A204.1 (cell line): Measurements from ENCODE around the gene GCH1.

Source experiments
- FAIRE-seq: peaks from 2 replicates; lab custom pipeline; 2012; peaks lifted over from hg19 to GRCh38; lab: Jason Lieb, UNC

Gene GCH1

DNA sequence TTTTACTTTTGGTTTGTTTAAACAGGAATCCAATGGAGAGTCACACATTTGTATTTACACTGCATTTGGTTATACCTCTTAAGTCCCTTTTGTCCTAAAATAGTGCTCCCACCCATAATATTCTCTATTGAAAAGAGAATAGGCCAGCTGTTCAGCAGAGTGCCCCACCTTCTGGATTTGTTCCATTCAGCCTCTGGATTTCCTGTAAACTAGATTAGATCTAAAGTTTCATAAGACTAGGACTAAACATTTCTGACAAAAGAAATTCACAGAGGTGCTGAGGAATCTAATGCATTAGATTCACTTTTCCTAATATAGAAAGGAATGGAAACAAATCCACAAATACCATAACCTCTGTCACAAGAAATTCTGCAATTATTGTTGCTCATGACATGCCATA is 38.1 kb downstream of the GCH1 start:
- FAIRE-seq, result no peak

DNA sequence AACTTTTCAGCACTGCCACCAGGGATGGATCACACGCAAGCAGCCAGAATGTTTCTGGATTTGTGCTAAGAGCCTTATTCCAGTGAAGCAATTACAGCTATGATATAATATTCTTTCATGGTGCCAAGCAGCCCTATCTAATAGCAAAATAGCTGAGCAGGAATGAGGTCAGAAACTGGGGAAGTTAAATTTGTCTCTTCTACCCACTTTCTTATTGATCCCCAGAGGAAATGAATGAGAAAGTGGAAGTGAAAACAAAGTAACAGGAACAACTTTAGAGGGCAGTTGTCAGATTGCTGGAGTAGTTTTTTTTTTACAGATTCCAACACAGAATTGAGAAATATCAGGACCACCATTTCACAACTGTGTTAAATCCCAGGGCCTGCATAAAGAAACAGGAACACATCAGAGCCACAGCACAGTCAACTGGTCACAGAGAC is 44.8 kb downstream of the GCH1 start:
- no peak for FAIRE-seq

DNA sequence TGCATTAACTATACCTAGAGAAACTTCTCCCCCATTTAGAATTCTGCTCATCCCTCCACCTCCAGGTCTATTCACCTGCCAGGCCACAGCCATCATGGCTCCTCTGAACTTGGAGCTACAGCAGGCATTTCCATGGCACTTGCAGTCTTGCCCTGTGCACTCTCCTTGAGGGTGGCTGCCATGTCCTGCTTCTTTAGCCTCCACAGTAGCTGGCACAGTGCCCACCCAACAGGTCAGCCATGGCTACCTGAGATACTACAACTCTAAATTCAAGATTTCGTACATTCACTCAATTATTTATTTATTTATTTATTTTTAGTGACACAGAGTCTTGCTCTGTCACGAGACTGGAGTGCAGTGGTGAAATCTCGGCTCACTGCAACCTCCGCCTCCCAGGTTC is 46.5 kb downstream of the GCH1 start:
- FAIRE-seq, result no peak

DNA sequence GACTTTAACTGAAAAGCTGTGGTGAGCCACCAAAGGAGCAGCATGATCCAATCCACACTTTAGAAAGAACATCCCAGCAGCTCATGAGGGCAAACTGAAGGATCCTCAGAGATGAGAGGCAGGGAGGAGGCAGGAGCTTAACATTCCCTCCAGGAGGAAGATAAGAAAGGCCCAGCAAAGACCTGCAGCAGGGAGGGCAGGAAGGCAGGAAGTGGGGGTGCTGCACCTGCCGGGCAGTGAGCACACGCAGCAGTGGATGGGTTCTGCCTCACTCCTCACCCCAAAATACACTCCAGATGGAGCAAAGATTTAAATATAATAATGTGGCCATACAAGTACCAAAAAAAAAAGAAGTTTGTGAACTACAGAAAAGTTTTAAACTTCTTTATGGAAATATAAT is 48.4 kb downstream of the GCH1 start:
- no peak for FAIRE-seq

DNA sequence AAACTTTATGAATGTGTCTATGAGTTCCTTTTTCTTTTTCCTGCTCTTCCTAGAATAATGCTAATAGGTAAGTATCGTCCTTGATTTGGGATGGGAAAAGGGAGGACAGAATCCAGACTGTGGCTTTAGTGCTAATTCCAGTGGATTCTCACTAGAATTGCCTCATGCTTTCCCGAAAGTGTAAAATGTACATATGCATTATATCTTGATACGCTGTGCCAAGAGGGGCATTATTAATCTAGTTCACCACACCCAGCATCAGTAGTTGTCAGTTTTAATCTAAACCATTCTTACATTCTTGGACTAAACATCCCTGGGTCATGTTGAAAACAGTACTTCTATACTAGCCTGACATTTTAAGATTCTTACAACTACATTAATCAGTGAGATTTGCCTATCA is 49.3 kb downstream of the GCH1 start:
- no peak for FAIRE-seq

DNA sequence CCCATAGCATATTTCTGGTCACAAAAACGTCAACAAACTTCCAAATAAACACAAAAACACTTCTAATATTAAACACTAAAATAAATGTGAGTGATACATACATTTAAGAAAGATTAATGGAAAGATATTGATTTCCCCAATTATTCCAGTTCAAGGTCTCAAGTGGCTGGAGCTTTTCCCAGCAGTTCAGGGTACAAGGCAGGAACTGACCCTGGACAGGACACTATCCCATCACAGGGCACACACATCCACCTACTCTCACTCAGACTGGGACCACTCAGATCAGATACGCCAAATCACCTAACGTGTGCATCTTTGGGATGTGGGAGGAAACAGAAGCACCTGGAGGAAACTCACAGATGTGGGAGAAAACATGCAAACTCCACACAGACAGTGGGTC is 50.4 kb downstream of the GCH1 start:
- FAIRE-seq, result no peak

DNA sequence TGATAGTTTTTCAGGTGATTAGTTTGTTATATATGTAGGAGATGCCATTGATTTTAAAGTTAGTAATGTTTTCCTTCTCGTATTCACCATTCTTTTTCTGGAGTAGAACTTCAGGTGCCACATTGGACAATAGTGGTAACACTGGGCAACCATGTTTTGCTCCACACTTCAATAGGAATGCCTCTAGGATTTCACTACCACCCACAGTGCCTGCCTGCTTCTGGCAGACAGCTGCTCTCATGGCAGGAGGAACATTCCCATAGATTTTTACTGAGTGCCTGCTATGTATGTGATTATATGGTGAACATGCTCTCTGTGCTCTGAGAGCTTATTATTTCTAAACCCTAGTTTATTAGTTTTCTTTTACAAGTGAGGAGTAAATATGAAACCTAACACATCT is 53.7 kb downstream of the GCH1 start:
- FAIRE-seq, result no peak

DNA sequence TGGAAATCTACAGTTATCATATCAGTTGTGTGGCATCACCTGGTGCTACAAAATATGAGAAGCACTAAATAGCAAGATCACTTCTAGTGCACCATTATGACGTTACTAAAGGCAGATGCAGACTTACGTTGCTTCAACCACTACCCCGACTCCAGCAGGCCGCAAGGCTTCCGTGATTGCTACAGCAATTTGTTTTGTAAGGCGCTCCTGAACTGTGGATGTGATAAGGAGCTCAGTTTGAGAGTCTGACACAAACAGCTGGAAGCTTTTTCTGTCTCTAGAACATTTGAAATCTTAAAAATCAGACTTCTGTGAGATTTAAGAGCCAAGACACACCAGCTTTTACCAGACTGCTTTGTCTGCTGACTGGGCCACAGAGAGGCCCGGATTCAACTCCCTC is 57.0 kb downstream of the GCH1 start:
- FAIRE-seq, result no peak

DNA sequence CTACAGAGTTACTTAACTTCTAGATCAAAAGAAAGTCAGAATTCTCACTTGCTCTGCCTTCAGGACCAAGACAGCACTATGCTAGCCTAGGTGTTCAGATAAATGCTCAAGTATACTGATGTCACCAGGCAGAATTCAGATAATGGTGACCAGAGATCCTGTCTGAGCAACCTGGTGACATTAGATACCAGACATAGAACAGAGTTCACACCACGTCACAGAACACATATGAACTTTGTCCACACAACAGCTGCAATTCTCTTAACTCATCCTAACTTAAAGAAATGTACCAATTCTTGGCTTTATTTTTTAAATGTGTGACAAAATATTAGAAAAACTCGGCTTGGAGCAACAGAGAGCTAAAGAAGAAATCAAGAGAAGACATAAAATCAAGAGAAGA is 58.1 kb downstream of the GCH1 start:
- no peak for FAIRE-seq

DNA sequence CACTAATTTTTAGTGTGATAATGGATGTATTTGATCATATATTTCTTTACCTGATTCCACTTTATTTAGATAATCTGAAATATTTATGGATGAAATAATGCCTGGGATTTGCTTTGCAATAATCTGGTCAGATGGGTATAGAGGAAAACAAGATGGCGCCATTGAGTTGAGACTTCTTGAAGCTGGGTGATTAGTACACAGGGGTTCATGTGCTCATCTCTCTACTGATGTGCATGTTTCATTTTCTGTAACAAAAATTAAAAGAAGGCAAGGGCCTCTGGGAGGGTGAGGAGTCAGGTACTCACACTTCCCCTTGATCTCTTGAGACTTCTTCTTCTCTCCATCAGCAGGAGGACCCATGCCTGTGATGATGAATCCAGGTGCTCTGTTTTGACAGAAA is 61.8 kb downstream of the GCH1 start:
- no peak for FAIRE-seq

DNA sequence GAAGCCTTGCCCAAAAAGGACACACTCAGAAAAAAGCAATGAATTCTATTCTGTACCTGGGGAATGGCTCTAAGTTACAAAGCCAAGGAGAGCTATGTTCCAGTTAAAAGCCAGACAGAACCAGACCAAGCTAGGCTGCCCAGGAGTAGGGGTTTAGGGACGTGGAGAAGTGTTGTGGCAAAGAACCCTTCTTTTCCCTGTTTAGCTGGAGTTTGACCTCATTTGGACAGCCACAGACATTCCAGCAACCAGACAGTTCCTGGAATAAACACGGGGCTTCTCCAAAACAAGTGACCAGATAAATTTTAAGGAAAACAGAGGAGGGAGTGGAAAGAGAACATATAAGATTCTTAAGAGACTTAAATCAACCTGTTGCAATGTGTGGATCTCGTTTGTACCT is 62.3 kb downstream of the GCH1 start:
- no peak for FAIRE-seq

DNA sequence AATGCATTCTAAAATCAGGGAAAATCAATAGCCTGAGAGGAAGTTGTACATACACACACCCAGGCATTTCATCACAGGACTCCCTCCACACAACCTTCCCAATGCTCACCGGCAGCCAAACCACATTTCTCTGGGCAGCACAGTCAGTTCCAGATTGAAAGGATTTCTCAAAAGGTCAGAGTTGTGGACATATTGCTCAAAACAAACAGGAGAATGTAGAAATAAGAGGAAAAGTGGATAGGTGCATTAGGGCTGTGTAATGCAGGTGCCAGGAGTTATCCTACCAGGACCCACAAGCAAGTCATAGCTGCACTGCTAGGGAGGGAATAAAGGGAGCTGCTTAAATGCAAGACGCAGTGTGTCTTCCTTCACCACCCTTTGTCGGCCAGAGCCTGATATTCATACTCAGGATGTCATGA is 62.9 kb downstream of the GCH1 start:
- no peak for FAIRE-seq

DNA sequence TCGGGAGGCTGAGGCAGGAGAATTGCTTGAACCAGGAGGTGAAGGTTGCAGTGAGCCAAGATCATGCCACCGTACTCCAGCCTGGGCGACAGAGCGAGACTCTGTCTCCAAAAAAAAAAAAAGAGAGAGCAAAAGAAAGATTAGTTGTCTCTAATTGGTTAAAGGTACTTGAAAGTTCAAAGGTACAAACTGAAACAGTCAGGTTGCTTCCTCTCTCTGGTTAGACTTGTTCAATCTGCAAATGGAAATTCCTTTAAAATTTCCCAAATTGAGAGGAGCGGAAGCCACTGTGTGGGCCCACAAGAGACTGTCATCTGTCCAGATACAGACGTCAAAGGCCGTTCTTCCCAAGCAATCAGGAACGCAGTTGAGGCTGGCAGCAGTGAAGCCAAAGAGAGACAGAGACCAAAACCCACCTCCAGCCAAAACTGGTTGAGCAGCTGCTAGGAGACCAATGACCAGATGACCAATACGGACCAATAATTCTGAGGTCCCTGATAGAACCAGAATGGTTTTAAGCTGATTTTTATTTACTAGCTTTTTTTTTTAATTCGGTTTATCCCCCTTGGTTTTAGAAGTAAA is 63.6 kb downstream of the GCH1 start:
- no peak for FAIRE-seq

DNA sequence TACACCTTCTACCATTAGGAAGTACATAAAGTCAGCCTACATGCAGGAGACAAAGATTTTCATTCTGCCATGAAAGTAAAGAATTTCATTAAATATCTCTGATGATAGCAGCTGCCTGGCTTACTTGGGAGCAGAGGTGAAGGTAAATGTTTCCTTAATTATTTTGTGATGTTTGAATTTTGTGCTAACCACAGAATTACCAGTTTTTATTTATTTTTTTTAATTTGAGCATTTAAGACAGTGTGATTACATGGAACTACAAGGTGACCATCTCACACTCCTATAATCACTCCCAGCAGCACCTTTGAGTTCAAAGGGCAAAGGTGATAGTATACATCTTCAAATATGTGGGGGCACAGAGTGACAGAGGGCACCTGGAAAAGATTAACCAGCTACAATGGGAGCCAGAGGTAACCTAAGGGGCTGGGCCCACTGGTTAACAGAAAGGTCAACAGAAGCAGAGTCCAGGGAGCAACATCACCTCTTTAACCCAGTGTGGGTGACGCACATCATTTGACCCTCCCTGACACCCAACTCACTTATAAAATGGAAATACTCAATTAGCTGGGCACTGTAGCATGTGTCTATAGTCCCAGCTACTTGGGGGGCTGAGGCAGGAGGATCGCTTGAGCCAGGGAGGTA is 65.0 kb downstream of the GCH1 start:
- FAIRE-seq, result no peak

DNA sequence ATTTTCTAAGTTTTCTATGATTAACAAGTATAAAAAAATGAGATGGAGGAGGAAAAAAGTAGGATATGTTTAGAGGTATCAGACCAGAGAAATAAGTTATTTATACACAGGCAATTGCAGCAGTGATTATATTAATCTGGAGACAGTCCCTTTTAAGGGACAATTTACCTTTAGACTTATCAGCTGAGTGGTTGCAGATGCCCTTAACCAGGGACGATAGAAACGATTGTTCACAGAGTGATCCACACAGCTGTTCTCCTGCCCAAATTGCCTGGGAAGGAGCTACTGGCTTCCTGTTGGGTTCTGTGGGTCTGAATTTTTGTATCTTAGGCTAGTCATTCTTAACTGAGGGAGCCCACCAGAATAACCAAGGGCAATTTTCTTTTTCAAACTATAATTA is 66.4 kb downstream of the GCH1 start:
- FAIRE-seq, result no peak

DNA sequence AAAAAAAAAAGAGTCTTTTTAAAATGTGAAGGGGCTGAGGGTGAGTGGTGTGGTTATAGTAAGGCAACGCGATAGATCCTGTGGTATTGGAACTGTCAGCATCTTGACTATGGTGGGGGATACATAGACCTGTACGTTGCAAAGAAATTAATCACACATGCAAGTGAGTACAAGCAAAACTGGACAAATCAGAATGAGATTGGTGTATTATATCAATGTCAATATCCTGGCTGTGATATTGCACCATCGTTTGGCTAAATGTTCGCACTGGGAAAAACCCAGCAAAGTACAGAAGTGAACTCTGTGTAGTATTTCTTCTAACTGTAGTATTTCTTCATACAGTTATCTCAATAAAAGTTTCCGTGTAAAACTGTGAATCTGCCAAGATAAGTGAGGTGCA is 67.9 kb downstream of the GCH1 start:
- FAIRE-seq, result no peak

DNA sequence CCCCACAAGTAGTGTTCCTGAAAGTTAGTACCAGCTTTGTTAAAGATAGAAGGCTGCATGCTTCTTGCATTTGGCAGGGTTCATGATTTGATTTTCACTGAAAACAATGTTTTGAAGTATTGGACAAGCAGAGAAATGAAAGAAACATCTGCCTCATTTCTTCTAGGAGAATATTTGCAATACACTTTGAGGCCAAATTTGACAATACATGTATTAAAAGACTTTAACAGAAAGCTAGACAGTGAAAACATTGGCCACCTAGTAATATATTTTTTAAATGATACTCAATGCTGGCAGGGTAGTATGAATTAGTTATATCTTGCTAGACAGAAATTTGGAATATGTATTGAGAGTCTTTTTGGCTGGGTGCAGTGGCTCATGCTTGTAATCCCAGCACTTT is 68.5 kb downstream of the GCH1 start:
- no peak for FAIRE-seq

DNA sequence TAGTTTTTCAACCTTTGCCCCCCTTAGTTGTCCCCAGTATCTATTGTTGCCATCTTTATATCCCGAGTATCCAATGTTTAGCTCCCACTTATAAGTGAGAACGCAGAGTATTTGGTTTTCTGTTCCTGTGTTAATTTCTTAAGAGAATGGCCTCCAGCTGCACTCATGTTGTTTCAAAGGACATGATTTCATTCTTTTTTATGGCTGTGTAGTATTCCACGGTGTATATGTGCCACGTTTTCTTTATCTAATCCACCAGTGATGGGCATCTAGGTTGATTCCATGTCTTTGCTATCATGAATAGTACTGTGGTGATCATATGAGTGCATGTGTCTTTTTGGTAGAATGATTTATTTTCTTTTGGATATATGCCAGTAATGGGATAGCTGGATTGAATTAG is 72.0 kb downstream of the GCH1 start:
- no peak for FAIRE-seq

DNA sequence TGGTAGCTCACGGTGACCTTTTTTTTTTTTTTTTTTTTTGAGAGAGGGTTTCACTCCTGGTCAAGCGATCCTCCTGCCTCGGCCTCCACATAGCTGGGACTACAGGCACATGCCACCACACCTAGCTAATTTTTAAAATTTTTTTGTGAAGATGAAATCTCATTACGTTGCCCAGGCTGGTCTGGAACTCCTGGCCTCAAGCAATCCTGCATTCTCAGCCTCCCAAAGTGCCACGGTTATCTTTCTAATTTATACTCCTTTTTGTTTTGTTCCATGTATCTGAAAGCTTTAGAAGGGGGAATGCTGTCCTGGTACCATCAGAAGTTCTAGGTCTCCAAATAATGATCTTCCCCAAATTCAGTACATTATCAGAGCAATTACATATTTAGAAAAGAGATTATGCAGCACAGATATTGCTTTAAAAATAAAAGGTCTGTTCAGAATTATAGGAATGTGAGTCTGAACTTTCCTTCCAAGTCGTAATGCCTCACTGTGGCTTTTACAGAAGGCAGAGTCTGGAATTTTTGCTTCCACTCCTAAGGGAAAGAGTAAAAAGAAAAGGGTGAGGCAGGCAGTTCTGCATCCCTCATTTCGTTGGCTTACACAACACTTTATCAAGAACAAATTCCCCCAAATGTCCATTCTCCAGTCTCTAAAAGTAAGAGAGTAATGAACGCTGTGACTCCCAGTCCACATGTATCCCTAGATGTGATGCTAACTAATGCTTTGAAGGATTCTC is 73.0 kb downstream of the GCH1 start:
- FAIRE-seq, result no peak

DNA sequence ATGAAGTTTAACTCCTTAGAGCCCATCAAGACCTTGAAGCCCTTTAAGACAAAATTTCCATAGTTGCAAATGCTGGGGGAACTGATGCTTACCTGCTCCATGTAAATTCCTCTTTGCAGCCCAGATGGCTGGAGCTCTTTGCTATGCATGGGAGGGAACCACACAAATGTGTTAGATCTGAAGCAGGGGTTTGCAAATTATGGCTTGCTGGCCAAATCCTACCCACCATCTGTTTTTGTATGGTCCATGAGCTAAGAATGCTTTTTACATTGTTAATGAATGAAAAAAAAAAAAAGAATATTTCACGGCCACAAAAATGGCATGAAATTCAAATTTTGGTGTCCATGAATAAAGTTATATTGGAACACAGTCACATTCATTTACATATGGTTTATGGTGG is 74.6 kb downstream of the GCH1 start:
- no peak for FAIRE-seq

DNA sequence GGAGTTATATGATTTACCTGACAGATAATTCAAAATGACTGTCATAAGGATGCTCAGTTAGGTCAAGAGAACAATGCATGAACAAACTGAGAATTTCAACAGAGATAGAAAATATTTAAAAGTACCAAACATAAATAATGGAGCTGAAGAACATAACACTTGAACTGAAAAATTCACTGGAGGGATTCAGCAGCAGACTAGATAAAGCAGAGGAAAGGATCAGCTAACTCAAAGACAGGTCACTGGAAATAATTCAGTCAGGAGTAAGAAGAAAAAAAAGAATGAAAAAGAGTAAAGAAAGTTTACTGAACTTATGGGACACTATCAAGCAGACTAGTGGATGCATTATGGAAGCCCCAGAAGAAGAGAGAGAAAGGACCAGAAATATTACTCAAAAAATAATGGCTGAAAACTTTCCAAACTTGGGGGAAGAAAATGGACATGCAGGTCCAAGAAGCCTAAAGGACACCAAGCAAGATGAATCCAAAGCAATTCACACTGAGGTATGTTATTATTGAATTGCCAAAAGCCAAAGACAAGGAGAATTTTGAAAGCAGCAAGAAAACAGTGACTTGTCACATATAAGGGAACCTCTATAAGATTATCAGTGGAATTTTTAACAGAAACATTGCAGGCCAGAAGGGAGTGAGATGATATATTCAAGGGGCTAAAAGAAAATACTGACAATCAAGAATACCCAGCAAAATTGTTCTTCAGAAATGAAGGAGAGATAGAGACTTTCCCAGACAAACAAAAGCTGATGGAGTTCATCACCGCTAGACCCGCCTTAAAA is 78.7 kb downstream of the GCH1 start:
- FAIRE-seq, result no peak

DNA sequence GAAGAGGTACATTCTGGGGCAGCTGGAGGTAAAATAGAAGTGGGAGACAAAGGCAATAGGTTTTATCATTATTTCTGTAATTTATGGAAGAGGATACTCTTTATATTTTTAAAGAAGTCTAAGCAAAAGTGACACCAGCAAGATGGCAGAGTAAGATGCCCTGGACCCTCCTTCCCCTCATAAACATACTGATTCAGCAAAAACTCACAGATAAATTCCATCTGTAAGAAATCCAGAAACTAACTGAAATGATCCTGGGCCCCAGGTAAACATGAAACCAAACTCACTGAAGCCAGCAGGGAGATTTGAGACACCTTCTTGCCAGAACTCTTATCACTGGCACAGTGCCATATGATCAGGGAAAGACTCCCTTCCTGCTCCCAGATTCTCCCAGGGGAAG is 79.9 kb downstream of the GCH1 start:
- no peak for FAIRE-seq
